ENCODE results near the gene RALGPS1.

DNA sequence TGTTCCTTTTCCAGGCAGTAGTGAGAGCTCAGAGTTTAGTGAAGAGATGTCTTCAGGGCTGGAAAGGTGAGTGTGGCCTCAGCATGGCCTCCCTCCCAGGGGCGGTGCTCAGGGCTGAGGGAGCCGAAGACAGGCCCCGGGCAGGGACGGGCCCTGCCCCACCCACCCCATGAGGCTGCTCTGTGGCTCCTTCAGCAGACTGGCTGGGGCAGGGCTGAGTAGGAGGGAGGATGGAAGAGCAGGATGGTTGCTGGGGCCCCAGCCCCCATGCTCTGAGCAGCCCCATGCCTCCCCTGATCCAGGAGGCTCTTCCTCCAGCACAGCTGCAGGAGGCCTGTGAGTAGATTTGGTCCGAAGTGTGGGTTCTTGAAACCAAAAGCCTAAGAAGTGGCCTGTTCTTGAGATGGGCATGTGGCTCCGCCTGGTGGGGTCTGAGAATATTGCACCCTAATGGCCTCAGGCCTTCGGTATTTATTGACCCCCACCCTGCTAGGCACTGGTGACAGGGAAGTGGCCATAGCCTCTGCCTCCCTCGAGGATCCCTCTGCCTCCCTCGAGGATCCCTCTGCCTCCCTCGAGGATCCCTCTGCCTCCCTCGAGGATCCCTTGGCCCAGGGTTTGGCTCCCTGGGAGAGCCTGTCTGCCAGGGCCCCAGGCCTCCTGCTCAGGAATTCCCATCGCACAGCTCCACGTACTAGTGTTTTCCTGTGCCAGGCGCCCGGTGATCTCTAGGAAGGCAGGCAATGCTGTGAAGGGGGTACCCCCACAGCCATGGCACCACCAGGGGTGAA, 284.6 kb downstream of the RALGPS1 start:
- TF ChIP-seq, protein P1, sequence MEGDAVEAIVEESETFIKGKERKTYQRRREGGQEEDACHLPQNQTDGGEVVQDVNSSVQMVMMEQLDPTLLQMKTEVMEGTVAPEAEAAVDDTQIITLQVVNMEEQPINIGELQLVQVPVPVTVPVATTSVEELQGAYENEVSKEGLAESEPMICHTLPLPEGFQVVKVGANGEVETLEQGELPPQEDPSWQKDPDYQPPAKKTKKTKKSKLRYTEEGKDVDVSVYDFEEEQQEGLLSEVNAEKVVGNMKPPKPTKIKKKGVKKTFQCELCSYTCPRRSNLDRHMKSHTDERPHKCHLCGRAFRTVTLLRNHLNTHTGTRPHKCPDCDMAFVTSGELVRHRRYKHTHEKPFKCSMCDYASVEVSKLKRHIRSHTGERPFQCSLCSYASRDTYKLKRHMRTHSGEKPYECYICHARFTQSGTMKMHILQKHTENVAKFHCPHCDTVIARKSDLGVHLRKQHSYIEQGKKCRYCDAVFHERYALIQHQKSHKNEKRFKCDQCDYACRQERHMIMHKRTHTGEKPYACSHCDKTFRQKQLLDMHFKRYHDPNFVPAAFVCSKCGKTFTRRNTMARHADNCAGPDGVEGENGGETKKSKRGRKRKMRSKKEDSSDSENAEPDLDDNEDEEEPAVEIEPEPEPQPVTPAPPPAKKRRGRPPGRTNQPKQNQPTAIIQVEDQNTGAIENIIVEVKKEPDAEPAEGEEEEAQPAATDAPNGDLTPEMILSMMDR (IDR thresholded peaks at IDR 0.05) = peak; percentile 91
- no peak for TF ChIP-seq EZH2 (IDR thresholded peaks at IDR 0.05; ENCODE audit: borderline replicate concordance, insufficient read depth, low read depth, low read length, poor library complexity, severe bottlenecking)

All from B cell (primary cell).